ENCODE results near the gene GGA2.
A peak's percentile ranks its signal among the peaks of the same experiment; 100 is the strongest.

Gene GGA2

GRCh38 chr16:23499801-23500200 lies 10.5 kb downstream of the GGA2 start:
- TF ChIP-seq, protein P1, sequence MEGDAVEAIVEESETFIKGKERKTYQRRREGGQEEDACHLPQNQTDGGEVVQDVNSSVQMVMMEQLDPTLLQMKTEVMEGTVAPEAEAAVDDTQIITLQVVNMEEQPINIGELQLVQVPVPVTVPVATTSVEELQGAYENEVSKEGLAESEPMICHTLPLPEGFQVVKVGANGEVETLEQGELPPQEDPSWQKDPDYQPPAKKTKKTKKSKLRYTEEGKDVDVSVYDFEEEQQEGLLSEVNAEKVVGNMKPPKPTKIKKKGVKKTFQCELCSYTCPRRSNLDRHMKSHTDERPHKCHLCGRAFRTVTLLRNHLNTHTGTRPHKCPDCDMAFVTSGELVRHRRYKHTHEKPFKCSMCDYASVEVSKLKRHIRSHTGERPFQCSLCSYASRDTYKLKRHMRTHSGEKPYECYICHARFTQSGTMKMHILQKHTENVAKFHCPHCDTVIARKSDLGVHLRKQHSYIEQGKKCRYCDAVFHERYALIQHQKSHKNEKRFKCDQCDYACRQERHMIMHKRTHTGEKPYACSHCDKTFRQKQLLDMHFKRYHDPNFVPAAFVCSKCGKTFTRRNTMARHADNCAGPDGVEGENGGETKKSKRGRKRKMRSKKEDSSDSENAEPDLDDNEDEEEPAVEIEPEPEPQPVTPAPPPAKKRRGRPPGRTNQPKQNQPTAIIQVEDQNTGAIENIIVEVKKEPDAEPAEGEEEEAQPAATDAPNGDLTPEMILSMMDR (IDR thresholded peaks at IDR 0.05; ENCODE audit: low read depth, low read length), result no peak
- no peak overlapping the region for H3K4me3 ChIP-seq (replicated peaks in 1 of 2; ENCODE audit: low read depth in 2 of 2, low read length in 2 of 2)

GRCh38 chr16:23498863-23499262 lies 11.4 kb downstream of the GGA2 start:
- no peak for DNase-seq (ENCODE audit: low read depth in 2 of 2)
- H3K4me3 ChIP-seq (replicated peaks in 1 of 2; ENCODE audit: low read depth in 2 of 2, low read length in 2 of 2), result no peak overlapping the region
- TF ChIP-seq, protein P1 (IDR thresholded peaks at IDR 0.05; ENCODE audit: low read depth, low read length), result no peak

More at GRCh38 chr16:23499801-23500200, 10.5 kb downstream of the GGA2 start:
- no peak for DNase-seq (ENCODE audit: low read depth in 2 of 2)

DNA sequence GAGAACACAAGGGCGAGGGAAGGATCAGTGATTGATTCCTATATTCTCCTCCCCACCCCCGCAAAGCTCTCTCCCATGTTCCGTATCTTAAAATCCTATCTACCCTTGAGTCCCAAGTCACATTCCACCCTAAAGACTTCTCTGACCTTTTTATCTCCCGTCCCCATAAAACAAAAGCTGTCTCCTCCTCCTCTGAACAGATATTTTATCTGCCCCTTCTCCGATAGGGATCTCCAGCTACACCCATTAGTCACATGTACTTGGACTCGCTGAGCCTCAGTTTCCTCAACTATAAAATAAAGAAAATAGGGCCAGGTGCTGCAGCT lies 12.8 kb downstream of the GGA2 start:
- no peak for DNase-seq (ENCODE audit: low read depth in 2 of 2)
- TF ChIP-seq, protein P1 (IDR thresholded peaks at IDR 0.05; ENCODE audit: low read depth, low read length), result no peak

GRCh38 chr16:23496821-23497542 lies 13.3 kb downstream of the GGA2 start:
- TF ChIP-seq, protein P1 (IDR thresholded peaks at IDR 0.05; ENCODE audit: low read depth, low read length), result no peak
- peak; percentile 63 to 67 for DNase-seq (ENCODE audit: low read depth in 2 of 2)
- no peak overlapping the region for H3K4me3 ChIP-seq (replicated peaks in 1 of 2; ENCODE audit: low read depth in 2 of 2, low read length in 2 of 2)

More for the DNA sequence above, 12.8 kb downstream of the GGA2 start:
- no peak overlapping the region for H3K4me3 ChIP-seq (replicated peaks in 1 of 2; ENCODE audit: low read depth in 2 of 2, low read length in 2 of 2)

DNA sequence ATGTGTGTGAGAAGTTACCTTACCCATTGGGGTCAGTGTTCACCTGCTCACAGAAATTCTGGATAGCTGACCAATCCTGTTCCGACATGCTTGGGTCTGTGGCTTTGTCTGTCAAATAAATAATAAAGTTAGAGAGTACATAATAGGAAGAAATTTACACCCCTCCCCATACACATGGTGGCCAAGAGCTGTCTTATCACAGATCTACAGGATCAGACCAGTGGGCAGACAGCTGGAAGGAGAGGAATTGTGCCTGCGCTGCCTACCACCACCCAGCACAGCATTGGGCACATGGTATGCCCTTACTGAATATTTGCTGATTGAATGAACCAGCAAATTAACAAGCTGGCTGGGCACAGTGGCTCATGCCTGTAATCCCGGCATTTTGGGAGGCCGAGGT lies 14.6 kb downstream of the GGA2 start:
- TF ChIP-seq, protein P1 (IDR thresholded peaks at IDR 0.05; ENCODE audit: low read depth, low read length), result no peak
- no peak overlapping the region for H3K4me3 ChIP-seq (replicated peaks in 1 of 2; ENCODE audit: low read depth in 2 of 2, low read length in 2 of 2)

DNA sequence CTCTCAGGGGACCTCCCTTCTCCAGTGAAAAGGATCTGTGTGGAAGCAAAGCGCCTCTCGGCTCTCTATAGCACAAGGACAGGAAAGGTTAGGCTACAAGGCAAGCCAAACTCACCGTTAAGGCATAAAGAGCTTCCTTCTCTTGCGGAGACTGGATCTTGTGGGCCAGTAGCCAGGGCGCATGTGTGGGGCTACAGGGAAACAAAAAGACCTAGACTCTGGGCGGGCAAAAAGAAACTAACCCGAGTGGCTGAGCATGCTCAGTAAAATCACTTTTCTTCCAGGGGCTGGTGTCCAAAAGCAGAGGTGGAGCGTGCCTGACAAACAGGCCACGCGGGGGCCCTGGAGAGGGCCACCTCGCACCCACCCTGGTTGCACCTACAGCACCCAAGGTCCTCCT lies 16.1 kb downstream of the GGA2 start:
- TF ChIP-seq, protein P1 (IDR thresholded peaks at IDR 0.05; ENCODE audit: low read depth, low read length), result no peak
- H3K4me3 ChIP-seq (replicated peaks in 1 of 2; ENCODE audit: low read depth in 2 of 2, low read length in 2 of 2), result no peak overlapping the region
- no peak for DNase-seq (ENCODE audit: low read depth in 2 of 2)

More for the DNA sequence above, 14.6 kb downstream of the GGA2 start:
- no peak for DNase-seq (ENCODE audit: low read depth in 2 of 2)
